ENCODE results near the gene PLEK. TPM values are rescaled to one million over a fixed set of nuclear protein-coding genes. Genes with fewer than 3 reads are reported as not detected.

PLEK gene
- total RNA-seq, 1 donor, result not detected

DNA sequence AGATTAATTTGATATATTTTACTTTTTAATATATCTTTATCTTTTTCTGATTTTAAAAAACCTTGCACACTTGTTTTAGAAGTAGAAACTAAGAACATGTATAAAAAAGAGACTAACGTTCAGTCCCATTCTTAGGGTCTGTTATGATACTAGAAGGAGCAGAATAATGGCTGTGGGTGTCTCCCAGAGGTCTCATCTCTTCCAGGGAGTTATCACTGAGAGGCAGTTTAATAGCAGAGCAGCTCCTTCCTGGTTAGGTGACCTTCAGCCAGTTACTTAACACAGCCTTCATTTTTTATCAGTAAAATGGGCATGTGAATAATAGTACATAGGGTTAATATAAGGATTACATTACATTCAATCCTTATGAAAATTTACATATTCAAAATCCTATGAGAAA lies 61.4 kb downstream of the PLEK start:
- no peak overlapping the region for H3K4me3 ChIP-seq (ENCODE audit: low read depth, low read length)
- no peak for DNase-seq (ENCODE audit: low read depth)
- TF ChIP-seq CTCF (IDR thresholded peaks at IDR 0.05; ENCODE audit: insufficient read depth, low read depth, low read length), result no peak

- DNase-seq (ENCODE audit: low read depth), result peak; percentile 88
- no peak for TF ChIP-seq CTCF (IDR thresholded peaks at IDR 0.05; ENCODE audit: insufficient read depth, low read depth, low read length)
- no peak overlapping the region for H3K4me3 ChIP-seq (ENCODE audit: low read depth, low read length)
These were observed 61.9 kb downstream of the PLEK start for GRCh38 chr2:68426848-68427579.

DNA sequence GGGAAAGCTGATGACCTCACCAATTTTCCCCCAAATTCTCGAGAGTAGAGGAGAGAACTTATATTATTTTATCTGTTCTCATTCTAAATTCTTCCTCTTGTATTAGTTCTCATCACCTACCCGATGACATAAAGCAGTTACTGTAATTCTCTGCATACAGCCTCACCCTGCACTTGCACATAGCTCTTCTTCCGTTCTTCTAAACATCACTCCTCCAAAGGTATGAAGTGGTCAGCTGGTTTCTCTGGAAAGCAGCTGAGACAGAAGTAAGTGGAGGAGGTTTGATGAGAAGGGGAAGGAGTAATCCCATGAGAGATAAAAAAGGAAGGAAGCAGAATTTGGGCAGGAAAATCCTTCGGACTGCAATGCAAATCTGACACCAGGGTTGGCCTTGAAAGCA lies 63.0 kb downstream of the PLEK start:
- no peak for TF ChIP-seq CTCF (IDR thresholded peaks at IDR 0.05; ENCODE audit: insufficient read depth, low read depth, low read length)

DNA sequence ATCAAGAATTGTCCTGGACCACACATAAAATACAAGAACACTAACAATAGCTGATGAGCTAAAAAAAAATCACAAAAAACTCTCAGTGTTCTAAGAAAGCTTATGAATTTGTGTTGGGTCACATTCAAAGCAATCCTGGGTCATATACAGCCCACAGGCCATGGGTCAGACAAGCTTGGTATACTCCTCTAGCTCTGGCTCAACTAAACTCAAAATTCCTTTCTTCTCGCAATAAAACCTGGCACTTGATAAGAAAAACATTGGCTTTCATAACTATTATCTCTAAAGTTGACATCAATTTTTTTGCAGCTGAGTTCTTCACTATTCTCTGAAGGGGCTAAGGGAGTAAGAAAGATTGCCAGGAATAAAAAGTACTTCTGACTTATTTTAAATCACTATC lies 63.7 kb downstream of the PLEK start:
- TF ChIP-seq CTCF (IDR thresholded peaks at IDR 0.05; ENCODE audit: insufficient read depth, low read depth, low read length), result no peak
- no peak overlapping the region for H3K4me3 ChIP-seq (ENCODE audit: low read depth, low read length)
- peak; percentile 13 for DNase-seq (ENCODE audit: low read depth)

More for the DNA sequence above, 63.0 kb downstream of the PLEK start:
- DNase-seq (ENCODE audit: low read depth), result peak; percentile 10
- no peak overlapping the region for H3K4me3 ChIP-seq (ENCODE audit: low read depth, low read length)

- DNase-seq (ENCODE audit: low read depth), result peak; percentile 47
- H3K4me3 ChIP-seq (ENCODE audit: low read depth, low read length), result no peak overlapping the region
- TF ChIP-seq CTCF (IDR thresholded peaks at IDR 0.05; ENCODE audit: insufficient read depth, low read depth, low read length), result no peak
These were observed 64.3 kb downstream of the PLEK start for GRCh38 chr2:68429311-68429826.

GRCh38 chr2:68431316-68431972 lies 66.4 kb downstream of the PLEK start:
- no peak for TF ChIP-seq CTCF (IDR thresholded peaks at IDR 0.05; ENCODE audit: insufficient read depth, low read depth, low read length)
- DNase-seq (ENCODE audit: low read depth), result no peak
- no peak overlapping the region for H3K4me3 ChIP-seq (ENCODE audit: low read depth, low read length)
